Small intestine (tissue), 7 donors: ENCODE measurements around the gene EGFR. TPM values are rescaled to one million over a fixed set of nuclear protein-coding genes. Genes with fewer than 3 reads are reported as not detected.
A peak's percentile ranks its signal among the peaks of the same experiment; 100 is the strongest.

ENCODE experiments used
- DNase-seq, 2 donors: peaks; one replicate each; pipeline versions ENCODE4 v3.0.0 to v3.0.0-alpha.2; 2013
- FAIRE-seq: peaks from 2 replicates; lab custom pipeline; 2012; peaks lifted over from hg19 to GRCh38; lab: Jason Lieb, UNC
- H3K27ac ChIP-seq, 3 donors: one replicate each; pipeline ENCODE4 v1.5.1; 2013; ENCODE audit warnings: low read length in 2 of 3, mild to moderate bottlenecking in 2 of 3, control low read depth in 1 of 3, inconsistent platforms in 1 of 3, low read depth in 1 of 3, moderate library complexity in 1 of 3
- H3K27me3 ChIP-seq, 3 donors: one replicate each; pipeline ENCODE4 v1.6.1; 2013; ENCODE audit warnings: low read length in 3 of 3, inconsistent platforms in 1 of 3; ENCODE audit not compliant: control insufficient read depth in 3 of 3, insufficient read depth in 3 of 3
- H3K36me3 ChIP-seq, 3 donors: one replicate each; pipeline ENCODE4 v1.6.1; 2013; ENCODE audit warnings: low read length in 3 of 3, inconsistent platforms in 1 of 3, low read depth in 1 of 3, mild to moderate bottlenecking in 1 of 3, moderate library complexity in 1 of 3; ENCODE audit not compliant: control insufficient read depth in 3 of 3, insufficient read depth in 2 of 3
- H3K4me1 ChIP-seq, 3 donors: one replicate each; pipeline ENCODE4 v1.6.1; 2013; ENCODE audit warnings: low read length in 2 of 3, inconsistent platforms in 1 of 3, low read depth in 1 of 3, mild to moderate bottlenecking in 1 of 3, moderate library complexity in 1 of 3; ENCODE audit not compliant: control insufficient read depth in 3 of 3, insufficient read depth in 2 of 3
- H3K4me3 ChIP-seq, 3 donors: one replicate each; pipeline ENCODE4 v1.5.1; 2013; ENCODE audit warnings: low read length in 3 of 3, control low read depth in 1 of 3, inconsistent platforms in 1 of 3, low read depth in 1 of 3, mild to moderate bottlenecking in 1 of 3, moderate library complexity in 1 of 3
- H3K9me3 ChIP-seq, 2 donors: one replicate each; pipeline ENCODE4 v1.6.1; 2013; ENCODE audit warnings: low read depth in 1 of 2, low read length in 1 of 2; ENCODE audit not compliant: control insufficient read depth in 2 of 2, insufficient read depth in 1 of 2
- WGBS, 3 donors: extraction: QIAGEN DNeasy Blood & Tissue Kit; methylation state at CpG; one replicate each; pipeline ENCODE4 v1.1.7; 2013; 5-methylcytosine and 5-hydroxymethylcytosine counted together
- polyA plus RNA-seq, 4 donors: library from polyadenylated mRNA; stranded (reverse) in 3 of 4; unstranded in 1 of 4; fragments of 200-250 nt in 3 of 4; fragments of 120-200 nt in 1 of 4; gene quantifications; one replicate each; pipeline versions ENCODE4 v1.2.1 to v1.2.3, GENCODE V29; 2013
- donor health status: healthy with polysubstance abuse.
- donor health status: control.
- donor health status: control.
- donor health status: Bipolar disorder and iron deficiency.
- donor health status: healthy.

Gene EGFR
- polyA plus RNA-seq, 4 donors, result 2.2 to 30.5 (median 6.0) TPM

GRCh38 chr7:55071411-55072175 is 52.8 kb downstream of the EGFR start:
- no peaks in the 10 kb centered on the region for H3K27me3 ChIP-seq
- DNase-seq (peak in 1 of 2 donors; percentile 26), FAIRE-seq (no peak)
- peaks cover 6 to 83% (median 10%) of the 10 kb centered on the region in 3 donors for H3K4me1 ChIP-seq
- peak overlapping the region in 2 of 3 donors; percentile 57 to 86 for H3K27ac ChIP-seq
- no peaks in the 10 kb centered on the region for H3K9me3 ChIP-seq
- H3K4me3 ChIP-seq, result no peak overlapping the region
- 59 to 81% (median 80%) methylated on average over 7 of the region's 7 CpGs for WGBS, 3 donors
- peaks cover 0 to 6% (median 0%) of the 10 kb centered on the region in 3 donors for H3K36me3 ChIP-seq

DNA sequence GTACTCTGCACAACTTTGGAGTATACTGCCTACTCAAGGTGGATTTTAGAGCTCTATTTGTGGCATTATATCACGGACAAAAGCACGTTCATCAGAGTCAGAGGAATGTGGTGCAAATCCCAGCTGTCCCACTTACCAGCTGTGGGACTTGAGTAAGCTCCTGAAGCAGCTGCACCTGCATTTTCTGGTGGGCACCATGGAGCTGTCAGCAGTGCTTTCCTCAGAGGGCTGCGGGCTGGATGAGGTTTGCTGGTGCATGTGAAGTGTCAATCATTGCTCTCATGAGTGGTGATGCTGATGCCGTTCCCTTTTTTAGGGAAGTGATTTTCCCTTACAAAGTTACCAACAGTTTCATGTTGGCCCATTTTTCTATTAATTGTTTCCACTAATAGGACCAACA is 53.4 kb downstream of the EGFR start:
- peak overlapping the region in 1 of 3 donors; percentile 63 for H3K27ac ChIP-seq
- no peaks in the 10 kb centered on the region for H3K9me3 ChIP-seq
- H3K36me3 ChIP-seq, result peaks cover 0 to 2% (median 0%) of the 10 kb centered on the region in 3 donors
- DNase-seq (no peak), FAIRE-seq (no peak)
- H3K27me3 ChIP-seq, result no peaks in the 10 kb centered on the region
- H3K4me3 ChIP-seq, result no peak overlapping the region
- H3K4me1 ChIP-seq, result peaks cover 6 to 83% (median 6%) of the 10 kb centered on the region in 3 donors
- 66 to 85% (median 75%) methylated on average over 4 of the region's 4 CpGs for WGBS, 3 donors

GRCh38 chr7:55073051-55073511 is 54.3 kb downstream of the EGFR start:
- FAIRE-seq, result no peak

GRCh38 chr7:55073976-55074528 is 55.2 kb downstream of the EGFR start:
- peak overlapping the region in 2 of 3 donors; percentile 9 to 10 for H3K4me3 ChIP-seq
- peaks cover 6 to 90% (median 9%) of the 10 kb centered on the region in 3 donors for H3K4me1 ChIP-seq
- peak overlapping the region; percentile 71 to 88 (median 76) for H3K27ac ChIP-seq
- no peaks in the 10 kb centered on the region for H3K9me3 ChIP-seq
- WGBS, 3 donors, result 6 to 19% (median 7%) methylated on average over 13 of the region's 13 CpGs
- DNase-seq (peak; percentile 94 to 96), FAIRE-seq (no peak)
- H3K36me3 ChIP-seq, result peaks cover 0 to 5% (median 0%) of the 10 kb centered on the region in 3 donors
- H3K27me3 ChIP-seq, result no peaks in the 10 kb centered on the region

More at GRCh38 chr7:55073051-55073511, 54.3 kb downstream of the EGFR start:
- Histone ChIP-seq H3K4me3 (no peak overlapping the region), H3K36me3 (peaks cover 0 to 2% (median 0%) of the 10 kb centered on the region in 3 donors), H3K4me1 (peaks cover 6 to 90% (median 6%) of the 10 kb centered on the region in 3 donors), H3K27ac (peak overlapping the region; percentile 71 to 88 (median 76)), H3K9me3 (no peaks in the 10 kb centered on the region), H3K27me3 (no peaks in the 10 kb centered on the region)
- WGBS, 3 donors, result 35 to 50% (median 50%) methylated on average over 4 of the region's 4 CpGs
- DNase-seq, result peak; percentile 42 to 51

- FAIRE-seq (no peak), DNase-seq (no peak)
- Histone ChIP-seq H3K4me3 (no peak overlapping the region), H3K9me3 (no peaks in the 10 kb centered on the region), H3K4me1 (peaks cover 6 to 82% (median 9%) of the 10 kb centered on the region in 3 donors), H3K36me3 (peaks cover 0 to 8% (median 0%) of the 10 kb centered on the region in 3 donors), H3K27me3 (no peaks in the 10 kb centered on the region), H3K27ac (peak overlapping the region; percentile 13 to 92 (median 88))
- 71 to 86% (median 84%) methylated on average over 5 of the region's 5 CpGs for WGBS, 3 donors
These were observed 56.7 kb downstream of the EGFR start for GRCh38 chr7:55075464-55076021.

DNA sequence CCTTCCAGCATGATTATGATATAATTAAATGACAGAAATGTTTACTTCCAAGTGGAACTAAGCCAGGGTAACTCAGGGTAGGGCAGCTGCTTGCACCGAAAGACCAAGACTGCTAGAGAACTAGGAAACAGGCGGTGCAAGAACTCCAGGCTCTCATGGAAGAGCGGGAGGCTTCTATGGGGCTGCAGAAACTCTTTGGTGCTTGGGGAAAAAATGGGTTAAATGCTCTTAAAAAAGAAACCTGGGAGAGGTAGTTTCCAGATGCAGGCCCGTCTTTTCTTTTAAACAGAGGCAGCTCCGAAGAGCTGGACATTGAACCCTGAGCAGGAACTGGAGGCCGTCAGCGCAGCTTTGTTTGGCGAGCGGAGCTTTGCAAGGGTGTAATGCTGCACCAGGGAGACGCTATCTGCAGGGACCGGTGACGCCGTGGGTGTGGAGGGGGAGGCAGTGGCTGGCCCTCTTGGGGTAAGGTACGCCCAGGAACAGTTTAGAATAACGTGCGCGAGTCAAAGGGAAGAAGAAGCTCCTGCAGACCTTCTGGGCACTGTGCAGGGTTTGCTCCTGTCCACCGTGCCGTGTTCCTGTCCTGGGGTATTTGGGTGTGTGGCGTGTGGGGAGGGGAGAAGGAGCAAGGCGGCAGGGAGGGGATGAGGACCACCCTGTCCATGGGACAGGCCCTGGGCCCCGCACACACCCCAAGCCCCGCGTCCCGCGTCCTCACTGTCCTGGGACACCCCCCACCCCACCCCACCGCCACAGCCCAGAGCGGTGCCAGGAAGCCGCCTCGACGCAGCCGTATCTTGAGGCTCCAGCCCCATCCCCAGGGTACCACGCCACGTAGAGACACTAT is 59.0 kb downstream of the EGFR start:
- peak overlapping the region in 1 of 3 donors; percentile 1 for H3K4me3 ChIP-seq
- H3K9me3 ChIP-seq, result no peaks in the 10 kb centered on the region
- H3K36me3 ChIP-seq, result peaks cover 0 to 8% (median 0%) of the 10 kb centered on the region in 3 donors
- no peak for FAIRE-seq
- peak; percentile 93 to 97 for DNase-seq
- H3K27me3 ChIP-seq, result no peaks in the 10 kb centered on the region
- 16 to 53% (median 41%) methylated on average over 28 to 34 of the region's 34 CpGs for WGBS, 3 donors
- peaks cover 9 to 79% (median 9%) of the 10 kb centered on the region in 3 donors for H3K4me1 ChIP-seq
- peak overlapping the region; percentile 53 to 92 (median 88) for H3K27ac ChIP-seq

DNA sequence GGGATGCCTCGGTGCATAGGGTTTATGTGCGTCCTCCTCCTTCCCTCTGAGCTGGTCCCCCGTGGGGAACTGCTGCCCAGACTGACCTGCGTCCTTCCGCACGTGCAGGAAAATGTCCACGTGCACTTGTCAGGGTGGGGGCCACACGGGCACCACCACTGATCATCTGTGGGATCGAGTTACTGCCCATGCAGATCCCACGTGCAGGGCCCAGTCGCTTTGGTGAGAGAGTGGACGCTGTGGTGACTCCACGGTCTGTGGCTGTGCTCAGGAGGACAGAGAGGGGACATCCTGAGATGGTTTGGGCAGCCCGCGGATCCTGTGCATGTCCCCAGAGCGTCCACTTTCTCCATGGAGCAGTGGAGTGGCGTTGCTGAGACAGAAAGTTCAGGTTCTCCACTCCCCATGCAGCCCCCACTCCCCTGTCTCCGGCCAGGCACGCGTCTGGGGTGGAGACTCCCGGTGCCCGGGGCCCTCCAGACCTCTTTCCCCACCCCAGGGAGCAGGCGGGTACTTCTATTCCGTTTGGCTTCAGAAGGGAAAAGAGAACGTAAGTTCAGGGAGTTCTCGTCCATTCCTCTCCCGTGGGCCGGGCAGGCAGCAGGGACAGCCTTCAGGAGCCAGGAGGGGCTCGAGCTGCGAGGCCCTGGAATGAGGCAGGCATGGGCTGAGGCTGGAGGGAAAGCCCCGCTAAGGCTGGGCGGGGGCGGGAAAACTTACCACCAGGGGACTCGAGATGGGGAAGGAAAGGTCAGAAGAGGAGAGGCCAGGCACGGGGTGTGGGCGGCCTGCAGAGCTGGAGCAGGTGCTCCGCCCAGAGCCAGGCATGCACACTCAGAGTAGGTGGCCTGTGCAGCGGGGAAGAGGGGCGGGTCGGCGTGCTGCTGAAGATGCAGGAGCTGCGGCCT is 59.9 kb downstream of the EGFR start:
- H3K9me3 ChIP-seq, result no peaks in the 10 kb centered on the region
- H3K27ac ChIP-seq, result peak overlapping the region; percentile 53 to 92 (median 88)
- H3K4me1 ChIP-seq, result peaks cover 9 to 70% (median 9%) of the 10 kb centered on the region in 3 donors
- H3K36me3 ChIP-seq, result peaks cover 0 to 8% (median 0%) of the 10 kb centered on the region in 3 donors
- FAIRE-seq (no peak), DNase-seq (peak; percentile 79 to 84)
- peak overlapping the region in 1 of 3 donors; percentile 1 for H3K4me3 ChIP-seq
- 15 to 59% (median 44%) methylated on average over 42 of the region's 42 CpGs for WGBS, 3 donors
- no peaks in the 10 kb centered on the region for H3K27me3 ChIP-seq
